Measurements from ENCODE around the gene CANT1.

Gene CANT1

GRCh38 chr17:79009397-79010303 lies at the start of gene CANT1:
TSS of gene CANT1 (minus strand) at chr17:79009764. CDS start at chr17:78997622, 12,142 bp downstream.
- TF ChIP-seq CTCF (IDR thresholded peaks at IDR 0.05; ENCODE audit: low read depth, low read length, missing control alignments): no peak
- peak within 1 kb of the TSS; percentile 96 for H3K4me3 ChIP-seq (replicated peaks; ENCODE audit: low read depth, low read length)

GRCh38 chr17:79057737-79058385 lies 48.3 kb upstream of the CANT1 start:
- no peak overlapping the region for H3K4me3 ChIP-seq (replicated peaks; ENCODE audit: low read depth, low read length)
- TF ChIP-seq CTCF (IDR thresholded peaks at IDR 0.05; ENCODE audit: low read depth, low read length, missing control alignments): no peak
- DNase-seq (ENCODE audit: extremely low read depth, low read depth): no peak

More at GRCh38 chr17:79009397-79010303, at the start of gene CANT1:
- DNase-seq (ENCODE audit: extremely low read depth, low read depth): no peak

GRCh38 chr17:79055197-79055596 lies 45.6 kb upstream of the CANT1 start:
- no peak for DNase-seq (ENCODE audit: extremely low read depth, low read depth)
- no peak for TF ChIP-seq CTCF (IDR thresholded peaks at IDR 0.05; ENCODE audit: low read depth, low read length, missing control alignments)
- no peak overlapping the region for H3K4me3 ChIP-seq (replicated peaks; ENCODE audit: low read depth, low read length)

- DNase-seq (ENCODE audit: extremely low read depth, low read depth): no peak
- no peak for TF ChIP-seq CTCF (IDR thresholded peaks at IDR 0.05; ENCODE audit: low read depth, low read length, missing control alignments)
Measured at GRCh38 chr17:79054200-79054960, 44.8 kb upstream of the CANT1 start.

GRCh38 chr17:79053251-79053925 lies 43.8 kb upstream of the CANT1 start:
- H3K4me3 ChIP-seq (replicated peaks; ENCODE audit: low read depth, low read length): no peak overlapping the region
- no peak for DNase-seq (ENCODE audit: extremely low read depth, low read depth)
- no peak for TF ChIP-seq CTCF (IDR thresholded peaks at IDR 0.05; ENCODE audit: low read depth, low read length, missing control alignments)

More at GRCh38 chr17:79054200-79054960, 44.8 kb upstream of the CANT1 start:
- no peak overlapping the region for H3K4me3 ChIP-seq (replicated peaks; ENCODE audit: low read depth, low read length)

GRCh38 chr17:79052131-79052530 lies 42.6 kb upstream of the CANT1 start:
- TF ChIP-seq CTCF (IDR thresholded peaks at IDR 0.05; ENCODE audit: low read depth, low read length, missing control alignments): no peak
- no peak for DNase-seq (ENCODE audit: extremely low read depth, low read depth)

More at GRCh38 chr17:79052131-79052530, 42.6 kb upstream of the CANT1 start:
- no peak overlapping the region for H3K4me3 ChIP-seq (replicated peaks; ENCODE audit: low read depth, low read length)
